Natural killer cell treated with Interleukin-12 subunit alpha and Interleukin-12 subunit beta and Interleukin-15 and Interleukin-18, amount 100 ng/mL, for 72 hours (primary cell): Measurements from ENCODE around the gene CPXCR1. TPM values are rescaled to one million over a fixed set of nuclear protein-coding genes. Genes with fewer than 3 reads are reported as not detected.
"Not testable (repeated sequence)": the region's sequence is repeated elsewhere in the genome, so short reads cannot be mapped to it uniquely, and the experiment has no call there.

ENCODE experiments used
- ATAC-seq, 2 donors: fragments of 150-1000 bp; cut with Tn5 transposase in 1 of 2; sonication (Bioruptor Pico), chemical (Tn5 transposase) in 1 of 2; 2 replicates each; pipeline ENCODE4 v1.10.0; 2021
- DNase-seq: peaks from one replicate; pipeline ENCODE4 v3.0.0; 2022; ENCODE audit warnings: low spot score
- H3K27ac Mint-ChIP-seq, 2 donors: 1 replicate in 1 of 2; 2 replicates in 1 of 2; pipeline ENCODE4 v1.8.0; 2022; ENCODE audit warnings: mixed read lengths in 2 of 2, mild to moderate bottlenecking in 1 of 2, moderate library complexity in 1 of 2
- H3K27me3 Mint-ChIP-seq, 2 donors: 1 replicate in 1 of 2; 2 replicates in 1 of 2; pipeline ENCODE4 v1.8.0; 2022; ENCODE audit warnings: mixed read lengths in 2 of 2
- H3K36me3 Mint-ChIP-seq: one replicate; pipeline ENCODE4 v1.8.0; 2022; ENCODE audit warnings: mixed read lengths
- H3K4me1 Mint-ChIP-seq, 2 donors: 1 replicate in 1 of 2; 2 replicates in 1 of 2; pipeline ENCODE4 v1.8.0; 2022; ENCODE audit warnings: low read depth in 2 of 2, mixed read lengths in 2 of 2, mild to moderate bottlenecking in 1 of 2
- H3K4me3 Mint-ChIP-seq: one replicate; pipeline ENCODE4 v1.8.0; 2022; ENCODE audit warnings: mixed read lengths
- H3K9me3 Mint-ChIP-seq: 2 replicates; pipeline ENCODE4 v1.8.0; 2022; ENCODE audit warnings: mixed read lengths
- total RNA-seq, 2 donors: library from RNA; stranded (reverse); gene quantifications; one replicate each; pipeline ENCODE4 v1.2.3, GENCODE V29; 2022

The CPXCR1 gene
- total RNA-seq: not detected

GRCh38 chrX:88746925-88747324 lies at the start of gene CPXCR1:
CPXCR1 (plus strand) TSS chrX:88747225; CDS start chrX:88753415, 6,190 bp downstream.
- Mint-ChIP-seq H3K9me3 (no peaks in the 10 kb centered on the region), H3K4me1 (peaks cover 0 to 3% of the 10 kb centered on the region in 2 donors), H3K27me3 (no peaks in the 10 kb centered on the region), H3K4me3 (no peak within 1 kb of the TSS), H3K36me3 (peaks cover 8% of the 10 kb centered on the region), H3K27ac (no peak within 1 kb of the TSS)
- ATAC-seq (no peak), DNase-seq (no peak)

- Mint-ChIP-seq H3K36me3 (no peaks in the 10 kb centered on the region), H3K4me1 (no peaks in the 10 kb centered on the region), H3K27me3 (no peaks in the 10 kb centered on the region), H3K27ac (no peak overlapping the region), H3K4me3 (no peak overlapping the region), H3K9me3 (no peaks in the 10 kb centered on the region)
- ATAC-seq (no peak), DNase-seq (no peak)
Measured at GRCh38 chrX:88735835-88736234, 11.2 kb upstream of the CPXCR1 start.

- H3K27ac Mint-ChIP-seq, H3K4me3 Mint-ChIP-seq, H3K36me3 Mint-ChIP-seq, H3K4me1 Mint-ChIP-seq, ATAC-seq, H3K27me3 Mint-ChIP-seq, H3K9me3 Mint-ChIP-seq, DNase-seq: not testable (repeated sequence)
Measured at GRCh38 chrX:88746215-88746614, 810 bp upstream of the CPXCR1 start.

GRCh38 chrX:88752339-88752738 lies 5.3 kb downstream of the CPXCR1 start:
- not testable (repeated sequence) for H3K9me3 Mint-ChIP-seq, ATAC-seq, H3K36me3 Mint-ChIP-seq, H3K27ac Mint-ChIP-seq, DNase-seq, H3K4me1 Mint-ChIP-seq, H3K4me3 Mint-ChIP-seq, H3K27me3 Mint-ChIP-seq

- Mint-ChIP-seq H3K27me3 (no peaks in the 10 kb centered on the region), H3K4me3 (no peak overlapping the region), H3K4me1 (no peaks in the 10 kb centered on the region), H3K9me3 (peaks cover 8% of the 10 kb centered on the region), H3K36me3 (peaks cover 5% of the 10 kb centered on the region), H3K27ac (no peak overlapping the region)
- no peak for DNase-seq
- ATAC-seq: no peak
Measured at GRCh38 chrX:88789825-88790224, 42.8 kb downstream of the CPXCR1 start.
